OCI-LY7 (cell line): Measurements from ENCODE around the gene CCNE1. TPM values are rescaled to one million over a fixed set of nuclear protein-coding genes. Genes with fewer than 3 reads are reported as not detected.

Experiments used
- BruUV-seq: library from RNA; stranded (reverse); fragments of 400-500 nt; replicated peaks from 2 replicates; lab custom pipeline; 2021; lab: Mats Ljungman, UMichigan
- CTCF ChIA-PET: fragments of 300-600 bp; sonication (Branson Sonifier 250); formaldehyde crosslinking; loops from one replicate; lab custom pipeline; 2022; ENCODE audit warnings: antibody characterized with exemption; ENCODE audit not compliant: unreplicated experiment; lab: Charles Lee
- POLR2A ChIA-PET: fragments of 300-600 bp; sonication (Branson Sonifier 250); formaldehyde crosslinking; loops from one replicate; lab custom pipeline; 2022; ENCODE audit warnings: antibody characterized with exemption; lab: Charles Lee
- DNase-seq: peaks from one replicate; pipeline ENCODE4 v3.0.0-alpha.2; 2015; ENCODE audit warnings: low spot score
- H2AFZ ChIP-seq: fragments of 200-600 bp; sonication (generic), shearing (Covaris generic); 2 replicates; pipeline ENCODE4 v1.6.1; 2014; ENCODE audit warnings: mild to moderate bottlenecking, antibody characterized with exemption, low read length, moderate library complexity
- H3K27ac ChIP-seq: fragments of 200-600 bp; sonication (generic); 2 replicates; pipeline ENCODE4 v1.5.1; 2014; ENCODE audit warnings: mixed run types, low read depth, mild to moderate bottlenecking, moderate library complexity, low read length, inconsistent platforms; ENCODE audit not compliant: poor library complexity, severe bottlenecking
- H3K36me3 ChIP-seq: fragments of 200-600 bp; sonication (generic); 2 replicates; pipeline ENCODE4 v1.6.1; 2014; ENCODE audit warnings: mild to moderate bottlenecking, antibody characterized with exemption, low read length, moderate library complexity, mixed read lengths; ENCODE audit not compliant: insufficient read depth
- H3K4me1 ChIP-seq: fragments of 200-600 bp; sonication (generic); 2 replicates; pipeline ENCODE4 v1.5.1; 2014; ENCODE audit warnings: mild to moderate bottlenecking, low read length; ENCODE audit not compliant: insufficient read depth, poor library complexity, severe bottlenecking
- H3K4me2 ChIP-seq: fragments of 200-600 bp; sonication (generic); 2 replicates; pipeline ENCODE4 v1.6.1; 2014; ENCODE audit warnings: mild to moderate bottlenecking, low read length
- H3K4me3 ChIP-seq: fragments of 200-600 bp; sonication (generic); 2 replicates; pipeline ENCODE4 v1.5.1; 2014; ENCODE audit warnings: mild to moderate bottlenecking, low read depth, low read length; ENCODE audit not compliant: poor library complexity, severe bottlenecking
- H3K79me2 ChIP-seq: fragments of 200-600 bp; sonication (generic); 2 replicates; pipeline ENCODE4 v1.6.1; 2016; ENCODE audit warnings: low read depth, mild to moderate bottlenecking, low read length, moderate library complexity, mixed read lengths; ENCODE audit not compliant: insufficient read depth
- H3K9me2 ChIP-seq: fragments of 200-600 bp; sonication (generic); 2 replicates; pipeline ENCODE4 v1.6.1; 2016; ENCODE audit warnings: mild to moderate bottlenecking, low read length, mixed read lengths; ENCODE audit not compliant: insufficient read depth
- H3K9me3 ChIP-seq: fragments of 200-600 bp; sonication (generic); 2 replicates; pipeline ENCODE4 v1.6.1; 2014; ENCODE audit warnings: mild to moderate bottlenecking, mixed run types, low read length, mixed read lengths
- H4K20me1 ChIP-seq: fragments of 200-600 bp; sonication (generic); 2 replicates; pipeline ENCODE4 v1.6.1; 2014; ENCODE audit warnings: mild to moderate bottlenecking, antibody characterized with exemption, low read length, moderate library complexity, mixed read lengths; ENCODE audit not compliant: insufficient read depth
- EZH2phosphoT487 ChIP-seq: fragments of 200-600 bp; sonication (generic); IDR thresholded peaks from 2 replicates; pipeline ENCODE4 v1.6.1; 2018; ENCODE audit warnings: low read depth, borderline replicate concordance, mild to moderate bottlenecking, mixed run types, antibody characterized with exemption, low read length, moderate library complexity, mixed read lengths
- intact Hi-C: fragments of 100-400 bp; cut with micrococcal nuclease; formaldehyde crosslinking; loops from one replicate; pipeline ENCODE4 v1.10.0; 2022; ENCODE audit not compliant: unreplicated experiment
- total RNA-seq, 2 experiments: library from RNA; depleted of rRNA in 1 of 2; stranded (reverse); fragments of >200 nt in 1 of 2; shearing (Covaris generic) in 1 of 2; gene quantifications; 2 replicates each; pipeline ENCODE4 v1.2.3, GENCODE V29; 2014 to 2022
- TF ChIP-seq, protein P1 (sequence below): fragments of 200-600 bp; sonication (generic); conservative IDR thresholded peaks from 2 replicates; pipeline ENCODE4 v1.5.1; 2014; ENCODE audit warnings: mild to moderate bottlenecking, antibody characterized with exemption, low read length, moderate library complexity, mixed read lengths

CCNE1 gene
- total RNA-seq, 2 experiments from 2014 or later = 23.2 to 36.1 TPM

DNA sequence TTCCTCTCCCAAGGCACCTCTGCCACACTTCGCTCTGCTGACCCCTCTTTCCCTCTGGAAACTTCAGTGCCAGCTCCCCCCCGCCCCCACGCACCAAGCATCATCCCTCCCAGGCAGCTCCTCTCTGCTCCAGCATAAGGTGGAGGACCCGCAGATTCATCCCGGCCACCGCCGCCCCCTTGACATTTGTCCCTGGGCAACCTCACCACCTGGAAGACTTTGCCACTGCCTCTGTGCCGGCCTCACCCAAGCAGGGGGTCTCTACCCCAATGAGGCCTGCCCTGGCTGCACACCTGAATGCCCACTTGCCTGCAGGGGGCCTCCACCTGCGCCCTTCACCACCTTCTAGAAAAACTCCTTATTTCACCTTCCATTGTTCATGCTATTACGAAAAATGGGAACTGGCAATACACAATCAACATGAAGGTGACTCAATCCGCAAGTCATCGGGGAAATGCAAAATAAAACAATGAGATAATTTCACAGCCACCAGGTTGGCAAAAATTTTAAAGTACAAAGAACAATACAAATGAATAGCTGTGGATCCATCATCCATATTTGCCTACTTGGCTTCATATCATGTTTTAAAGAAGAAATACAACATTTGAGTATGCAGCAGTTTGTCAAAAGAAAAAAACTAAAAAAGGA is 21.9 kb downstream of the CCNE1 start:
- CTCF ChIA-PET = no interaction called here
- TF ChIP-seq, protein P1, sequence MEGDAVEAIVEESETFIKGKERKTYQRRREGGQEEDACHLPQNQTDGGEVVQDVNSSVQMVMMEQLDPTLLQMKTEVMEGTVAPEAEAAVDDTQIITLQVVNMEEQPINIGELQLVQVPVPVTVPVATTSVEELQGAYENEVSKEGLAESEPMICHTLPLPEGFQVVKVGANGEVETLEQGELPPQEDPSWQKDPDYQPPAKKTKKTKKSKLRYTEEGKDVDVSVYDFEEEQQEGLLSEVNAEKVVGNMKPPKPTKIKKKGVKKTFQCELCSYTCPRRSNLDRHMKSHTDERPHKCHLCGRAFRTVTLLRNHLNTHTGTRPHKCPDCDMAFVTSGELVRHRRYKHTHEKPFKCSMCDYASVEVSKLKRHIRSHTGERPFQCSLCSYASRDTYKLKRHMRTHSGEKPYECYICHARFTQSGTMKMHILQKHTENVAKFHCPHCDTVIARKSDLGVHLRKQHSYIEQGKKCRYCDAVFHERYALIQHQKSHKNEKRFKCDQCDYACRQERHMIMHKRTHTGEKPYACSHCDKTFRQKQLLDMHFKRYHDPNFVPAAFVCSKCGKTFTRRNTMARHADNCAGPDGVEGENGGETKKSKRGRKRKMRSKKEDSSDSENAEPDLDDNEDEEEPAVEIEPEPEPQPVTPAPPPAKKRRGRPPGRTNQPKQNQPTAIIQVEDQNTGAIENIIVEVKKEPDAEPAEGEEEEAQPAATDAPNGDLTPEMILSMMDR = no peak
- no peak for TF ChIP-seq EZH2phosphoT487
- Histone ChIP-seq H3K9me3 (no peaks in the 10 kb centered on the region), H3K9me2 (no peaks in the 10 kb centered on the region), H3K4me1 (peaks cover 14% of the 10 kb centered on the region), H3K4me2 (no peak overlapping the region), H4K20me1 (no peaks in the 10 kb centered on the region), H3K79me2 (no peaks in the 10 kb centered on the region), H3K4me3 (no peak overlapping the region), H3K36me3 (no peaks in the 10 kb centered on the region), H3K27ac (no peak overlapping the region), H2AFZ (no peak overlapping the region)
- intact Hi-C loops = no loop called here
- POLR2A ChIA-PET = interaction anchor here (1.2 kb wide), 1 partner anchor 18 kb away, joined by 4 read pairs; no protein-coding TSS in a partner anchor
- no peak for DNase-seq
- BruUV-seq = no TSS peak

DNA sequence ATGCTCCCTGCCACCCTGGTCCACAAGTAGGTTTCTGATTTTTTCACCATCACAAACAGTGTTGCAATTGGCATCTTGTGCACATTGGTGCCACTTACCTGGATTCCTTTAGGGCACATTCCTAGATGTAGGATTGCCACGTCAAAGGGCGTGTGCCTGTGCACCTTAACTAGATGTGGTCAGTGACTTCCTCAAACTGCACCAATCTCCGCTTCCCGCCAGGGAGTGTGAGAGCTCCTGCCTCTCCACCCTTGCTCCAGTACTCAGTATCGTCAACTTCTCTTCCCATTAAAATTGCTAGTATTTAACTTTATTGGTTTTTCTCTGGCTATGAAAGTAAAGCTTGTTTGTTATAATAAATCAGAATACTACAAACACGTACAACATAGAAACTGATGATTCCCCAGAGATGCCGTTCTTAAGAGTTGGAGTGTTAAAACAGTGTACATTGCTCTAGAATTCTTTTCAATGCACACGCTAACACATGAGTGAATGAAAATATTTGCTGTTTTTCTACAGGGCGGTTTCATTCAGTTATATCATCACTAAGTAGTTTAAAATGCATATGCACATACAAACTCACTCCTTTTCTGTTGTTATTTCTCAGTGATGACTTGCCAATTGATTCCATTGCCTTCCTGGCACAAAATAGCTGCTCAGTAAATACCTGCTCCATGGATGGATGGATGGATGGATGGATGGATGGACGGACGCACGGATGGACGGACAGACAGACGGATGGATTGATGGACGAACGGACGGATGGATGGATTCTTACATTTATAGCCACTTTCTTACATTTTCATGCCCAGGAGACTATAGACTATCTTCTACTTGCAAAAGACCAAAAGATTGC is 23.4 kb downstream of the CCNE1 start:
- no peak for DNase-seq
- H3K4me2 ChIP-seq = no peak overlapping the region
- H3K36me3 ChIP-seq = no peaks in the 10 kb centered on the region
- H3K9me3 ChIP-seq = no peaks in the 10 kb centered on the region
- H3K4me3 ChIP-seq = no peak overlapping the region
- CTCF ChIA-PET = no interaction called here
- H2AFZ ChIP-seq = no peak overlapping the region
- no peaks in the 10 kb centered on the region for H4K20me1 ChIP-seq
- peaks cover 21% of the 10 kb centered on the region for H3K4me1 ChIP-seq
- no peak for TF ChIP-seq EZH2phosphoT487
- TF ChIP-seq, protein P1 = no peak
- intact Hi-C loops = no loop called here
- POLR2A ChIA-PET = no interaction called here
- H3K79me2 ChIP-seq = no peaks in the 10 kb centered on the region
- BruUV-seq = no TSS peak
- no peak overlapping the region for H3K27ac ChIP-seq
- H3K9me2 ChIP-seq = no peaks in the 10 kb centered on the region

DNA sequence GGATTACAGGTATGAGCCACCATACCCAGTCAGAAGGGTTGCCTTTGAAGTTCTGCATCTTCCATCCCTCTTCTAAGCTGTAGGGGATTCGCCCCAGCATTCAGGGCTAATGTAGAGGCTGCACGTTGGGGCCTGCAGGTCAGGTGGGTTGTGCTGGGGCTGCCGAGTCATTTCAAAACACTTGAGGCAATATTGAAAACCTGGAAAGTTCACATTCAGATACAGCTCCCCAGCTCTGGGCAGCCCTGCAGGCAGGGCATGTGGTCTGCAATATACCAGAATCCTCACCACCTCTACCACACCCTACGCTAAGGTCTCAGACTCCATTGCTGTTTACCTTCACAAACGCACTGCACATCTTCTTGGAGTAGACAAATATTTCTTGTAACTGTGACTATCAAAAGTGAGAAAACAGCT is 24.6 kb downstream of the CCNE1 start:
- no peak for TF ChIP-seq EZH2phosphoT487
- TF ChIP-seq, protein P1 = no peak
- H3K79me2 ChIP-seq = no peaks in the 10 kb centered on the region
- intact Hi-C loops = no loop called here
- H3K4me2 ChIP-seq = no peak overlapping the region
- no peak overlapping the region for H3K4me3 ChIP-seq
- H3K4me1 ChIP-seq = peaks cover 22% of the 10 kb centered on the region
- POLR2A ChIA-PET = no interaction called here
- H3K9me3 ChIP-seq = no peaks in the 10 kb centered on the region
- no TSS peak for BruUV-seq
- DNase-seq = no peak
- peak overlapping the region; percentile 52; the same call in 1 of the 2 replicates for H2AFZ ChIP-seq
- H3K36me3 ChIP-seq = no peaks in the 10 kb centered on the region
- CTCF ChIA-PET = no interaction called here
- H3K9me2 ChIP-seq = no peaks in the 10 kb centered on the region
- H3K27ac ChIP-seq = no peak overlapping the region
- H4K20me1 ChIP-seq = no peaks in the 10 kb centered on the region
